ENCODE data around the gene CASP3.

DNA sequence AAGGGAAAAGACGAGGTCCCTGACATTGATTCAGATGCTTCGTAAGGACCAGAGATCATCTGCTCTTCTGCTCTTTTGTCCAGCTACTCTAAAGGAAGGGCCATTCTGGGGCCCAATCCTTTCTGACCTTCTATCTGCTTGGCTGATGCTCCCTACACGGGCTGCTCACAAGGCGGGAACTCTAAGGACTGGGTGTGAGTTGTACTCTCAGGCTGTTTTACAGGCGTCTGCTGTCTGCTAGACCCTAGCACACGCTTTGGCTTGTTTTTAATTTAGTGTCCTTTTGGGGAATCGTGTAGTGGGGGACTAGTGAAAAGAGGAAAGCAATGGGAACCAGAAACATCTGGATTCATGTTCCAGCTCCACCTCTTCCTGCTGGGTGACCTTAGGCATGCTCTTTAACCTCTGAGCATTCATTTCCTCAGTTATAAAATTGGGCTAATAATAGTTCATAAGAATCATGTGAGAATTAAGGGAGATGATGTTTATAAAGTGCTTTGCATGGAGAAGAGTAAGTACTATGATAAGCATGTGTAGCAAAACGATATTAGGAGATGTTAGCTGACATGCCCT is 53.1 kb downstream of the CASP3 start:
- TF ChIP-seq, protein P1, sequence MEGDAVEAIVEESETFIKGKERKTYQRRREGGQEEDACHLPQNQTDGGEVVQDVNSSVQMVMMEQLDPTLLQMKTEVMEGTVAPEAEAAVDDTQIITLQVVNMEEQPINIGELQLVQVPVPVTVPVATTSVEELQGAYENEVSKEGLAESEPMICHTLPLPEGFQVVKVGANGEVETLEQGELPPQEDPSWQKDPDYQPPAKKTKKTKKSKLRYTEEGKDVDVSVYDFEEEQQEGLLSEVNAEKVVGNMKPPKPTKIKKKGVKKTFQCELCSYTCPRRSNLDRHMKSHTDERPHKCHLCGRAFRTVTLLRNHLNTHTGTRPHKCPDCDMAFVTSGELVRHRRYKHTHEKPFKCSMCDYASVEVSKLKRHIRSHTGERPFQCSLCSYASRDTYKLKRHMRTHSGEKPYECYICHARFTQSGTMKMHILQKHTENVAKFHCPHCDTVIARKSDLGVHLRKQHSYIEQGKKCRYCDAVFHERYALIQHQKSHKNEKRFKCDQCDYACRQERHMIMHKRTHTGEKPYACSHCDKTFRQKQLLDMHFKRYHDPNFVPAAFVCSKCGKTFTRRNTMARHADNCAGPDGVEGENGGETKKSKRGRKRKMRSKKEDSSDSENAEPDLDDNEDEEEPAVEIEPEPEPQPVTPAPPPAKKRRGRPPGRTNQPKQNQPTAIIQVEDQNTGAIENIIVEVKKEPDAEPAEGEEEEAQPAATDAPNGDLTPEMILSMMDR (conservative IDR thresholded peaks at IDR 0.05; ENCODE audit: low read length), result no peak
- TF ChIP-seq EZH2phosphoT487 (IDR thresholded peaks at IDR 0.05; ENCODE audit: borderline replicate concordance), result no peak
